Tongue (tissue), 2 donors: Measurements from ENCODE around the gene SNRPA1. TPM values are rescaled to one million over a fixed set of nuclear protein-coding genes. Genes with fewer than 3 reads are reported as not detected.
A peak's percentile ranks its signal among the peaks of the same experiment; 100 is the strongest.

Experiments used
- DNase-seq: peaks from one replicate; pipeline ENCODE4 v3.0.0-alpha.2; 2015
- total RNA-seq: library from RNA; depleted of rRNA; stranded (reverse); fragments of >200 nt; gene quantifications from one replicate; pipeline ENCODE4 v1.2.3, GENCODE V29; 2014

SNRPA1 gene
- total RNA-seq, 1 donor from 2014 or later = 32.9 TPM

- peak; percentile 89 for DNase-seq
Measured at GRCh38 chr15:101258238-101259144, 36.6 kb downstream of the SNRPA1 start.

DNA sequence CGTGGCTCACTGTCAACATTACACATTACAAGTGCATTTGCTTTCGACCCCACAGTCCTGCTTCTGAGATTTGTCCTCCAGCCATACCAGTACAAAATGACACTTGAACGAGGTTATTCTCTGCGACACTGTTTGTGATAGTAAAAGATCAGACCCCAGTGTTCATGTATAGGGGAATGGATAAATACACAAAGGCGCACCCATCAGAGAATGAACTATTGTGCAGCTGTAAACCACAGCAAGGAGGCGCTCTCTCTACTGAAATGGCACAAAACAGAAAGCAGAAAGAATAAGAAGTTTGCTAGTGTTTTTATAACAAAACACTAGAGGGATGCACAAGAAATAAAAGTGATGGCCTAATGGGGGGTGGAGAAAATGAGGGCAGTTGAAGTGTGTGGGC lies 38.3 kb downstream of the SNRPA1 start:
- DNase-seq = no peak

DNA sequence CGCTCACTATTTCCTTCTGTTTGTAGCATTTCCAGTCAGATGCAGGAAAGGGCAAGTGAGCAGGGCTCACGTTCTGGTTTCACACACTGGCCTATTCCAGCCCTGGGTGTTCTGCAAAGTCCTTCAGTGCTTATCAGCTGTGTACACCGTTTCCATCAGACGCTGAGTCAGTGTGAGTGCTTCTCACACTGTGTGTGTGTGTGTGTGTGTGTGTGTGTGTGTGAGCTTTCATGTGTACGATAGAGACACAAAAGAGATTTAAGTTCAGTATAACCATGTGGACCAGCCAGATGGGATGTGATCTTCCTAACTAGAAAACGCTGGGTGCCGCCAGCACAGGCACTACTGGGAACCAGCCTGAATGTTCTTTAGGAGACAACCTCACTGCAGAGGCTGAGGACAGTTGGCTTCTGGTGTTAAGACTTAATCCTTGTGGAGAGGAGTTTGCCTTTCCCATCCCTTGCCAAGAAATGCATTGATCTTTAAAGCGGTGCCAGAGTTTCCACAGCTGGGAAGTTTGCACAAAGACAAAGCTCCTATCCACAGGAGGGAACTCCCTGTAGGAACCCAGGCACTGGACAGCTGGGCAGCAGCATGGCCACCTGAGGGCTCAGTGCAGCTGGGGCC lies 39.3 kb downstream of the SNRPA1 start:
- DNase-seq = peak; percentile 92

- DNase-seq = peak; percentile 77
Measured at GRCh38 chr15:101255051-101255395, 40.0 kb downstream of the SNRPA1 start.

DNA sequence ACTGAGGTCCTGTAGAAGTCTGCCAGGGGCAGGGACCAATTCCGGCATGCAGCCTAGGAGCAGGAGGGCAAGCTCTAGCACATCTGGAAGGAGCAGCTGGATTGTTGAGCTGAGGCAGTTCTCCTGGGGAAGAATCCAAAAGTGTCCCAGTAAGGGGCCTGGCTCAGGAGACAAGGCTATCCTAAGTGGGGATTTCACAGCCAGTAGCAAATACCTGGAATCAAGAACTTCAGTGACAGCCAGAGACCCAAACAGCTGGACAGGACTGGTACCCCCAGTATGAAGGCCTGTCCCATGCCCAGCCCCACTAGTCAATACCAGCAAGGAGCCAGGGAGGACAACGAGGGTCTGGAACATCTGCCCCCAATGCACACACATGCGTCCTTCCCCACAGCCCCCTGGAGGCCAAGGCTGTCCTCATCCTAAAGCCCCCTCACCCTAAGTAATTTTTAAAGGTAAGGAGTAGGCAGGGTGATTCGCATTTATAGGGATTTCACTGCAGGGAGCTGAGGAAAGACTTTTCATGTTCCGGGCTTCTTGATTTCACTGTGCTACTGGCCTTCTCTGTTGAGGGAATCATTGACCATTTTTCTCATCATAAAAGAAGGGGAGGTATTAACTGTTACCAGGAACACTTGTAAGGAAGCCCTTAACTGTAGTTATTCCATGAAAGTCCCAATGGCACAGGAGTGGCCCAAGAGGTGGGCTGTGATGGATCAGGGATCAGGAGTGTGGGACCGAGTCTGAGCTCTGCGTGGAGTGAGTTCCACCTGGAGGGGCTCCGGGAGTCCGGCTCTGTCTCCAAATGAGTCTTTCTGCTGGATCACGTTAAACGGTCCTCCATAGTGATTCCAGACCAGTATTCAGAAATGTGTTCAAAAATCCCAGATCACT lies 40.6 kb downstream of the SNRPA1 start:
- no peak for DNase-seq

- DNase-seq = no peak
Measured at GRCh38 chr15:101252836-101253235, 42.2 kb downstream of the SNRPA1 start.

DNA sequence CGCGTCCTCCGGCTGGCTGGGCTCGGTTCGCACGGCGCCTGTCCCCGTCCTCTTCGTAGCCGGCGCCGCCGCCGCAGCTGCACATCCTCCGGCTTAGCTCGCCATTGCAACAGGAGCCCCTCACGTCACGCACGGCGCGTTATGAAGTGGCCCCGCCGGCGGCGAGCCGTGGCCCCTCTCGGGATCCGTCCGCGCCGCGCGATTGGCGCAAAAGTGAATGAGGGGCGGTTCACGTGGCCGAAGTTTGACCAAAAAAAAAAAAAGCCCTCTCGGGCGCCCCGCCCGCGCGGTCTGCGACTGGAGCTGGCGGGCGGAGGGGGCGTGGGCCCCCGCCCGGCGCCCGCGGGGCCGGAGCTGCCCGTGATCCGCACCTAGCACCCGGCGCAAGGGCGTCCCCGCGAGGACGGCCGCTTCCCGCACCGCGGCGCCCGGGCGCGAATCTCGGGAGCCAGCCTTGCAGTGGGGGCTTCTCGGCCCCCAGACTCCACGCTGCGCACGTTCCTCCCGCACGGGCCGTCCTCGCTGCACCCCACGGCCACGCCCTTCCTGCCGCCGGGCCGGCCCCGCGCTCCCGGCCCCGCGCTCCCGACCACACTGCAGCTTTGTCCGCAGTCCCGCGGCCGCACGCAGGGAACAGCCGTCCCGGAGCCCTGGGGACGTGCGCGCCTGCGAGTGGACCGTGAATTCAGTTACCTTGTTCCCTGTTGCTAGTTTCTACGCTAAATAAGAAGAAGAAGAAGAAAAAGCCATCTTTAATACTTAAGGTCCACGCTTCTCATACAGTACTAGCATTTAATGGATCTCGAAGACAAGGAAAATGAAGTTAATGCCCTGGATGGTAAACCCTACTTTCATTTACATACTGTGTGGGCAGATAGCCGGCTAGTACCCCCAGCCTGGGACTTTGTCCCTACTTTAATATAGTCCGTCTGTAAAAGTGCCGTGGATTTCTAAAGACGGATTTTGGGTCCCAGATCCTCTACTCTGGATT lies 42.9 kb downstream of the SNRPA1 start, which contains the start of gene CHSY1:
TSS of gene CHSY1 (minus strand) at position 219 of the 991 bp plus-strand sequence. CDS start 592 bp downstream, outside the sequence.
- peak; percentile 97 for DNase-seq

- peak; percentile 54 for DNase-seq
Measured at GRCh38 chr15:101250873-101251829, 43.9 kb downstream of the SNRPA1 start.

- peak; percentile 80 for DNase-seq
Measured at GRCh38 chr15:101250341-101250831, 44.7 kb downstream of the SNRPA1 start.

GRCh38 chr15:101248274-101248673 lies 46.8 kb downstream of the SNRPA1 start:
- no peak for DNase-seq

DNA sequence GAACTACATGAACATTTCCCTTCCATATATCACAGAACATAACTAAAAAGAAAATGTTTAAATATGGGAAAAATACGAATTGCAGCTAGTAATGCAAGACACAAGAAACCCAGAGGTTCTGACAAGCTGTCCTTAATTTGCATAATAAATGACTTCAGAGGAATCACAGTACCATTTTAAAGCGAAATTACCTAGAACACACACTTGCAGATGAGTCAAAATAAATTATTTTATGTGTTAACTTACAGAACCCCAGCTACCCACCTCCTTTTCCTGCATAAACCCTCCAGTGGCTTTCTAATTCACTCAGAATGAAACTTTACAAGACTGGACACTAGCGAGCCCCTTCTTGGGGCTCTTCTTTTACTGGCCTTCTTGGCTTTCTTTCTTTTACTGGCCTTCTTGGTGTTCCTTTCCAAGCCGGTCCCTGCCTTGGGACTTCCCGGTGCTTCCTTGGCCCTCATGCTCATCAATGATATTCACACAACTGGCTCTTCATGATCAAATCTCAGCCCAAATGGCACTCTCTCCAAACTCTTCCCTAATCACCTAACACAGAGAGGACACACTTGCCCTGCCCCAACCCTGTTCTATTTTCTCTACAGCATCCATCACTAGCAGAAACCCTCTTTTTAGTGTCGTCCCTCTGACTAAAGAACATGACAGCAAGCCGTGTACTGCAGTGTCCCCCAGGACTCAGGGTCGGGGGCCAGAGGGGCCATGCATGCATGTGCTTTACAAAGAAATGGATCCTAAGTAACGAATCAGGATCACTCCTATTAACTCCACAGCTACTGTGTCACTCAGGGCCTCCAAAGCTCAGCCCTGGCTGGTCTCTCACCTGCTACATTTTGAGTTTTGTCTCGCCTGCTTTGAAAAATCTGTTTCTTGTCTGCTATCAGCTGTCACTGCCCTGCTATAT lies 48.0 kb downstream of the SNRPA1 start:
- DNase-seq = no peak

- no peak for DNase-seq
Measured at GRCh38 chr15:101246391-101246790, 48.7 kb downstream of the SNRPA1 start.

DNA sequence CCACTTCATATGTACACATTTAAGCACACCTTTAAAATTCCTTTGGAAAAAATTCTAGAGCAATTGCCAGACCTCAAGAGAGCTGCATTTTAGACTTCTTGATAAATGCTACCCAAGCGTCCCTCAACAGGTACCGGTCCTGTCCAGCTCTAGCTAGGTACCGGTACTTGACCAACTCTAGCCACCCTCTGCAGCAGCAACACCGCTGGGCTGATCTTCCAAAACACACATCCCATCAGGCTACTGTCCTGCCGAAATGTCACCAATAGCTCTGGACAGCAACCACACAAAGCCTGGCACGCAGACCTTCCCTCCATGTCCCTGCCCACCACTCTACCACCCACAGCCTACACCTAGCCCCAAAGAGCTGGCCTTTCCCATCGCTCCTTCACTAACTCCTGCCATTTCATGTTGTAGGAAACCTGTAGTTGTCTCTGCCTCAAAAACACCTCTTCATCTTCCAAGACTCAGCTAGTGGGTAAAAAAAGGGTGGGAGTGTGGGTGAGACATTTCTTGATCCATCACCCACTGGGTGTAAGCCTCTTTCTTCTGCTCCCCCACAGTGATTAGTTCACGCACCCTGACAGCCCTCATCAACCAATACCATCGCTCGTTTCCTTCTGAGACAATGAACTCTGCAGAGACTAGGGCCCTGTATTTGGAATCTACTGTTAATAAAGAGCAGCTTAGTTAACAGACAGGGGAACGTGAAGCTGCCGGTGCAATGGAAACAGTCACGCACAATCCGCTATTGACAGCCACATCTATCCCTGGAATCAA lies 50.0 kb downstream of the SNRPA1 start:
- DNase-seq = no peak

GRCh38 chr15:101244036-101244781 lies 50.8 kb downstream of the SNRPA1 start:
- no peak for DNase-seq

GRCh38 chr15:101243420-101243819 lies 51.6 kb downstream of the SNRPA1 start:
- no peak for DNase-seq

DNA sequence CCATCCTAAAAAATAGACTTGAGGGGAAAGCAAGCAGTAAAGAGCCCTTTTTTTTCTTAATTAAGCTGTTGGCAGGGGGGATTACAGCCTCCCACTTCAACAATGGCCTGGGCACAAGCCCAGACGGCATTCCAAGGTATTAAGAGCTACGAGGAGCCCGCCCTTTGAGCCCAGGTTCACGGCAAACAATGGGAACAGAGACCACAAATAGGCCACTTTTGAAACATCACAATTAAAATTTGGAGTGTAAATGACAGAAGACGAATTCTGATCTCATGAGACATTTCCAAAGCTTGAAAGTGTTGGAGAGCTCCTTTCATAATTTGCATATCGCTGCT lies 52.1 kb downstream of the SNRPA1 start:
- no peak for DNase-seq
